H1 (cell line): Measurements from ENCODE around the gene RELL1. TPM values are rescaled to one million over a fixed set of nuclear protein-coding genes. Genes with fewer than 3 reads are reported as not detected.

Experiments
- SIN3A ChIP-seq, 2 experiments: IDR thresholded peaks in 1 of 2; conservative IDR thresholded peaks in 1 of 2; 2 replicates each; pipeline ENCODE4 v1.6.1; 2011 to 2012; ENCODE audit warnings: low read length in 2 of 2, improper control_type of control experiment in 1 of 2, low read depth in 1 of 2, mild to moderate bottlenecking in 1 of 2
- TEAD4 ChIP-seq: IDR thresholded peaks from 2 replicates; pipeline ENCODE4 v1.6.1; 2012; ENCODE audit warnings: low read depth, low read length, inconsistent platforms, mixed read lengths
- polyA plus RNA-seq, 7 experiments: library from polyadenylated mRNA; depleted of rRNA in 3 of 7; stranded (reverse) in 5 of 7; unstranded in 2 of 7; fragments of >200 nt in 5 of 7; fragments of 200-250 nt in 2 of 7; gene quantifications; 1 replicate in 5 of 7; 2 replicates in 1 of 7; 4 replicates in 1 of 7; pipeline versions ENCODE4 v1.2.1 to v1.2.3, GENCODE V29; 2011 to 2013; ENCODE audit warnings: missing spikeins in 2 of 7, mixed read lengths in 2 of 7
- total RNA-seq: library from RNA; stranded (reverse); fragmentation: NEBNext Ultra II Directional; extraction: Animal tissue kit (Norgen Biotek cat#: 25700); gene quantifications from 2 replicates; pipeline ENCODE4 v1.2.1, GENCODE V29; 2021
- TF ChIP-seq, protein P1 (sequence below): fragments of 300-600 bp; sonication (generic); IDR thresholded peaks from 2 replicates; pipeline ENCODE4 v1.7.1; 2012; ENCODE audit warnings: low read length, moderate library complexity, mild to moderate bottlenecking, inconsistent platforms; ENCODE audit not compliant: insufficient replicate concordance

RELL1 gene
- total and polyA plus RNA-seq, 2 of the 8 experiments (the other 6 are each of a cell fraction or from before 2014, with no cell fraction given) = 2.1 to 14.1 TPM

DNA sequence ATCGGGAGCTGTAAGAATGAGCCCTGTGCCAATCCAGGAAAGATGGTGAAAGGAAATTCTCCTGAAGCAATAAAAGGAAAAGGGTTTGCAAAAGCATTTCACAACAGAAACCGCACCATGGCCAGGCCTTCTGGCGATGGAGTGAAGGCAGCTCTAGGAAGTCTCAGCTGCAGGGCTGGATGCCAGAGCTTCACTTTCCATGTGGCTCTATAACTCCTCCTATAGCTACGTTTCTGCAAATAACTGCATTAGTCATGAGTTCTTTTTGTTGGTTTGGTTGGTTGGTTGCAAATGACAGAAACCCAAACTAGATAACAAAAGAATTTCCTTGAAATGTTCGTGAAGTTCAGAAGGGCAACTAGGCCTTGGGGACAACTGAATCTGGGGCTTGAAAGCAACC lies 84.6 kb downstream of the RELL1 start (continued):
- TF ChIP-seq, protein P1, sequence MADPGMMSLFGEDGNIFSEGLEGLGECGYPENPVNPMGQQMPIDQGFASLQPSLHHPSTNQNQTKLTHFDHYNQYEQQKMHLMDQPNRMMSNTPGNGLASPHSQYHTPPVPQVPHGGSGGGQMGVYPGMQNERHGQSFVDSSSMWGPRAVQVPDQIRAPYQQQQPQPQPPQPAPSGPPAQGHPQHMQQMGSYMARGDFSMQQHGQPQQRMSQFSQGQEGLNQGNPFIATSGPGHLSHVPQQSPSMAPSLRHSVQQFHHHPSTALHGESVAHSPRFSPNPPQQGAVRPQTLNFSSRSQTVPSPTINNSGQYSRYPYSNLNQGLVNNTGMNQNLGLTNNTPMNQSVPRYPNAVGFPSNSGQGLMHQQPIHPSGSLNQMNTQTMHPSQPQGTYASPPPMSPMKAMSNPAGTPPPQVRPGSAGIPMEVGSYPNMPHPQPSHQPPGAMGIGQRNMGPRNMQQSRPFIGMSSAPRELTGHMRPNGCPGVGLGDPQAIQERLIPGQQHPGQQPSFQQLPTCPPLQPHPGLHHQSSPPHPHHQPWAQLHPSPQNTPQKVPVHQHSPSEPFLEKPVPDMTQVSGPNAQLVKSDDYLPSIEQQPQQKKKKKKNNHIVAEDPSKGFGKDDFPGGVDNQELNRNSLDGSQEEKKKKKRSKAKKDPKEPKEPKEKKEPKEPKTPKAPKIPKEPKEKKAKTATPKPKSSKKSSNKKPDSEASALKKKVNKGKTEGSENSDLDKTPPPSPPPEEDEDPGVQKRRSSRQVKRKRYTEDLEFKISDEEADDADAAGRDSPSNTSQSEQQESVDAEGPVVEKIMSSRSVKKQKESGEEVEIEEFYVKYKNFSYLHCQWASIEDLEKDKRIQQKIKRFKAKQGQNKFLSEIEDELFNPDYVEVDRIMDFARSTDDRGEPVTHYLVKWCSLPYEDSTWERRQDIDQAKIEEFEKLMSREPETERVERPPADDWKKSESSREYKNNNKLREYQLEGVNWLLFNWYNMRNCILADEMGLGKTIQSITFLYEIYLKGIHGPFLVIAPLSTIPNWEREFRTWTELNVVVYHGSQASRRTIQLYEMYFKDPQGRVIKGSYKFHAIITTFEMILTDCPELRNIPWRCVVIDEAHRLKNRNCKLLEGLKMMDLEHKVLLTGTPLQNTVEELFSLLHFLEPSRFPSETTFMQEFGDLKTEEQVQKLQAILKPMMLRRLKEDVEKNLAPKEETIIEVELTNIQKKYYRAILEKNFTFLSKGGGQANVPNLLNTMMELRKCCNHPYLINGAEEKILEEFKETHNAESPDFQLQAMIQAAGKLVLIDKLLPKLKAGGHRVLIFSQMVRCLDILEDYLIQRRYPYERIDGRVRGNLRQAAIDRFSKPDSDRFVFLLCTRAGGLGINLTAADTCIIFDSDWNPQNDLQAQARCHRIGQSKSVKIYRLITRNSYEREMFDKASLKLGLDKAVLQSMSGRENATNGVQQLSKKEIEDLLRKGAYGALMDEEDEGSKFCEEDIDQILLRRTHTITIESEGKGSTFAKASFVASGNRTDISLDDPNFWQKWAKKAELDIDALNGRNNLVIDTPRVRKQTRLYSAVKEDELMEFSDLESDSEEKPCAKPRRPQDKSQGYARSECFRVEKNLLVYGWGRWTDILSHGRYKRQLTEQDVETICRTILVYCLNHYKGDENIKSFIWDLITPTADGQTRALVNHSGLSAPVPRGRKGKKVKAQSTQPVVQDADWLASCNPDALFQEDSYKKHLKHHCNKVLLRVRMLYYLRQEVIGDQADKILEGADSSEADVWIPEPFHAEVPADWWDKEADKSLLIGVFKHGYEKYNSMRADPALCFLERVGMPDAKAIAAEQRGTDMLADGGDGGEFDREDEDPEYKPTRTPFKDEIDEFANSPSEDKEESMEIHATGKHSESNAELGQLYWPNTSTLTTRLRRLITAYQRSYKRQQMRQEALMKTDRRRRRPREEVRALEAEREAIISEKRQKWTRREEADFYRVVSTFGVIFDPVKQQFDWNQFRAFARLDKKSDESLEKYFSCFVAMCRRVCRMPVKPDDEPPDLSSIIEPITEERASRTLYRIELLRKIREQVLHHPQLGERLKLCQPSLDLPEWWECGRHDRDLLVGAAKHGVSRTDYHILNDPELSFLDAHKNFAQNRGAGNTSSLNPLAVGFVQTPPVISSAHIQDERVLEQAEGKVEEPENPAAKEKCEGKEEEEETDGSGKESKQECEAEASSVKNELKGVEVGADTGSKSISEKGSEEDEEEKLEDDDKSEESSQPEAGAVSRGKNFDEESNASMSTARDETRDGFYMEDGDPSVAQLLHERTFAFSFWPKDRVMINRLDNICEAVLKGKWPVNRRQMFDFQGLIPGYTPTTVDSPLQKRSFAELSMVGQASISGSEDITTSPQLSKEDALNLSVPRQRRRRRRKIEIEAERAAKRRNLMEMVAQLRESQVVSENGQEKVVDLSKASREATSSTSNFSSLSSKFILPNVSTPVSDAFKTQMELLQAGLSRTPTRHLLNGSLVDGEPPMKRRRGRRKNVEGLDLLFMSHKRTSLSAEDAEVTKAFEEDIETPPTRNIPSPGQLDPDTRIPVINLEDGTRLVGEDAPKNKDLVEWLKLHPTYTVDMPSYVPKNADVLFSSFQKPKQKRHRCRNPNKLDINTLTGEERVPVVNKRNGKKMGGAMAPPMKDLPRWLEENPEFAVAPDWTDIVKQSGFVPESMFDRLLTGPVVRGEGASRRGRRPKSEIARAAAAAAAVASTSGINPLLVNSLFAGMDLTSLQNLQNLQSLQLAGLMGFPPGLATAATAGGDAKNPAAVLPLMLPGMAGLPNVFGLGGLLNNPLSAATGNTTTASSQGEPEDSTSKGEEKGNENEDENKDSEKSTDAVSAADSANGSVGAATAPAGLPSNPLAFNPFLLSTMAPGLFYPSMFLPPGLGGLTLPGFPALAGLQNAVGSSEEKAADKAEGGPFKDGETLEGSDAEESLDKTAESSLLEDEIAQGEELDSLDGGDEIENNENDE = no peak
- TF ChIP-seq SIN3A (conservative IDR thresholded peaks at IDR 0.05 in 1 of 2, IDR thresholded peaks at IDR 0.05 in 1 of 2; ENCODE audit: low read depth in 1 of 2, low read length in 2 of 2) = no peak
- no peak for TF ChIP-seq TEAD4
